ENCODE measurements around the gene SORCS2. TPM values are rescaled to one million over a fixed set of nuclear protein-coding genes. Genes with fewer than 3 reads are reported as not detected.

The SORCS2 gene
- total RNA-seq, 1 donor from 2014 or later: 5.2 TPM

DNA sequence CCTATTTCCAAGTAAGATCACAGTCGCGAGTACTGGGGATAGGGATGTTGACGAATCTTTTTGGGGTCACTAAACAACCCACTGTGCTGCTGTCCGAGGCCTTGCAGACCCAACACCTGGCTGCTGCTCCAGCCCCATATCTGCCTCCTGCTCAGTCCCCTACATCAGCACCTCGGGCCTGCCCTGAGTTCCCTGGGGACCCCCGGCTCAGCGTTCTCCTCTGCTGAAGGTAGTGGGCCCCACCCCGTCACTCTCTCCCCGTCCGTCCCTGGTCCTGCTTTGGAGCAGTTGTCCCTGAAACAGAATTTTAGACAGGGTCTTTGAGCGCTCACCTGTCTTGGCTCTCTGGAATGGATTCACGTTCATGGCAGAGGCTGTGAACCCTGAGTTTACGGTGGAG lies 444.8 kb downstream of the SORCS2 start:
- Histone ChIP-seq H3K4me2 (no peak overlapping the region), H3K4me3 (no peak overlapping the region), H3K27ac (no peak overlapping the region), H3F3A (ENCODE audit: low read depth) (peaks cover 7% of the 10 kb centered on the region), H2AFZ (replicated peaks) (no peak overlapping the region), H3K4me1 (peaks cover 14% of the 10 kb centered on the region), H4K20me1 (ENCODE audit: low read depth) (no peaks in the 10 kb centered on the region), H3K9me3 (ENCODE audit: low read depth) (no peaks in the 10 kb centered on the region), H3K79me2 (ENCODE audit: low read depth) (no peaks in the 10 kb centered on the region), H3K36me3 (no peaks in the 10 kb centered on the region), H3K27me3 (no peaks in the 10 kb centered on the region), H3K9ac (no peak overlapping the region)
- DNase-seq (ENCODE audit: low spot score): no peak
- Mint-ChIP-seq H3K9me3 (peaks cover 8% of the 10 kb centered on the region), H3K36me3 (peaks cover 2% of the 10 kb centered on the region), H3K4me3 (no peak overlapping the region), H3K4me1 (peaks cover 5% of the 10 kb centered on the region), H3K27ac (no peak overlapping the region), H3K27me3 (ENCODE audit: insufficient read depth, low read depth) (peaks cover 9% of the 10 kb centered on the region)
- TF ChIP-seq, protein P1, sequence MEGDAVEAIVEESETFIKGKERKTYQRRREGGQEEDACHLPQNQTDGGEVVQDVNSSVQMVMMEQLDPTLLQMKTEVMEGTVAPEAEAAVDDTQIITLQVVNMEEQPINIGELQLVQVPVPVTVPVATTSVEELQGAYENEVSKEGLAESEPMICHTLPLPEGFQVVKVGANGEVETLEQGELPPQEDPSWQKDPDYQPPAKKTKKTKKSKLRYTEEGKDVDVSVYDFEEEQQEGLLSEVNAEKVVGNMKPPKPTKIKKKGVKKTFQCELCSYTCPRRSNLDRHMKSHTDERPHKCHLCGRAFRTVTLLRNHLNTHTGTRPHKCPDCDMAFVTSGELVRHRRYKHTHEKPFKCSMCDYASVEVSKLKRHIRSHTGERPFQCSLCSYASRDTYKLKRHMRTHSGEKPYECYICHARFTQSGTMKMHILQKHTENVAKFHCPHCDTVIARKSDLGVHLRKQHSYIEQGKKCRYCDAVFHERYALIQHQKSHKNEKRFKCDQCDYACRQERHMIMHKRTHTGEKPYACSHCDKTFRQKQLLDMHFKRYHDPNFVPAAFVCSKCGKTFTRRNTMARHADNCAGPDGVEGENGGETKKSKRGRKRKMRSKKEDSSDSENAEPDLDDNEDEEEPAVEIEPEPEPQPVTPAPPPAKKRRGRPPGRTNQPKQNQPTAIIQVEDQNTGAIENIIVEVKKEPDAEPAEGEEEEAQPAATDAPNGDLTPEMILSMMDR (IDR thresholded peaks at IDR 0.05): no peak
- TF ChIP-seq EZH2phosphoT487 (IDR thresholded peaks at IDR 0.05) (no peak), EZH2 (IDR thresholded peaks at IDR 0.05) (no peak)

DNA sequence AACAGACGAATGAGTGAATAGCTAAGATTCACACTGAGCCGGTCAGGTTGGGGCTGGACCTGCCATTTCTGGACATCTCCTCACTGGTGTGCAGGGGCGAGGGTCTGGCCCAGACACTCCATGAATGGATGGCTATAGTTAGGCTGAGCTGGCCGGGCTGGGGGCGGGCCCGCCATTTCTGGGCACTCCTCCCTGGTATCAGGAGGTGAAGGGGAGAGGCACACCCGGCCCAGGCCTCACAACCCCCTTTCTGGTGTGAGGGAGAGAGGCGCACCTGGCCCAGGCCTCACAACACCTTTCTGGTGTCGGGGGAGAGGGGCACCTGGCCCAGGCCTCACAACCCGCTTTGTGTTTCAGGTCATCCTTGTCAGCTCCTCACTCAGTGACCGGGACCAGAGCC lies 445.6 kb downstream of the SORCS2 start:
- Histone ChIP-seq H3K4me1 (peaks cover 14% of the 10 kb centered on the region), H4K20me1 (ENCODE audit: low read depth) (no peaks in the 10 kb centered on the region), H2AFZ (replicated peaks) (no peak overlapping the region), H3K27me3 (no peaks in the 10 kb centered on the region), H3K9me3 (ENCODE audit: low read depth) (no peaks in the 10 kb centered on the region), H3F3A (ENCODE audit: low read depth) (peaks cover 7% of the 10 kb centered on the region), H3K4me3 (no peak overlapping the region), H3K4me2 (no peak overlapping the region), H3K9ac (no peak overlapping the region), H3K36me3 (no peaks in the 10 kb centered on the region), H3K27ac (no peak overlapping the region), H3K79me2 (ENCODE audit: low read depth) (no peaks in the 10 kb centered on the region)
- TF ChIP-seq EZH2 (IDR thresholded peaks at IDR 0.05): no peak
- TF ChIP-seq EZH2phosphoT487 (IDR thresholded peaks at IDR 0.05): no peak
- TF ChIP-seq, protein P1 (IDR thresholded peaks at IDR 0.05): no peak
- peaks cover 2% of the 10 kb centered on the region for H3K36me3 Mint-ChIP-seq
- DNase-seq (ENCODE audit: low spot score): no peak
- H3K4me1 Mint-ChIP-seq: peaks cover 13% of the 10 kb centered on the region
- H3K27me3 Mint-ChIP-seq (ENCODE audit: insufficient read depth, low read depth): peaks cover 7% of the 10 kb centered on the region
- H3K9me3 Mint-ChIP-seq: peaks cover 8% of the 10 kb centered on the region
- no peak overlapping the region for H3K4me3 Mint-ChIP-seq
- H3K27ac Mint-ChIP-seq: no peak overlapping the region

DNA sequence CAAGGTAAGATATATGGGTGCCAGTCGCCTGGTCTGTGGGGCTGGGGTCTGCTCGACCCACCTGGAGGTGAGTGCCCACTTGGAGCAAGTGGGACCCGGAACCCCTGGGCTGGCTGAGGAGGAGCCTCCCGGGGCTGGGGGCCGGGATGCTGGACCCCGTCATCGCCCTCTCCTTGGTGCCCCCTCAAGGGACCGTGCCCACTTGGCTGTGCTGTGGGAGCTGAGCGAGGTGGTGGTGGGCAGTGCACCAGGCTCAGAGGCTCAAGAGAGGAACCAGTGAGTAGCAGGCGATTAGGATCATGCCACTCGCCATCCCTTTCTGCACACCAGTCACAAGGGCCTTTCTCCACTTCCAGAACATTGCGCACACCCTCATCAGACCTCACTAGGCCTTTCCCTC lies 446.2 kb downstream of the SORCS2 start:
- no peak for DNase-seq (ENCODE audit: low spot score)
- Histone ChIP-seq H3K27ac (no peak overlapping the region), H3K9me3 (ENCODE audit: low read depth) (no peaks in the 10 kb centered on the region), H3K9ac (no peak overlapping the region), H2AFZ (replicated peaks) (no peak overlapping the region), H3K27me3 (no peaks in the 10 kb centered on the region), H3F3A (ENCODE audit: low read depth) (peaks cover 7% of the 10 kb centered on the region), H3K36me3 (no peaks in the 10 kb centered on the region), H3K4me1 (peaks cover 14% of the 10 kb centered on the region), H3K79me2 (ENCODE audit: low read depth) (no peaks in the 10 kb centered on the region), H4K20me1 (ENCODE audit: low read depth) (no peaks in the 10 kb centered on the region), H3K4me2 (no peak overlapping the region), H3K4me3 (no peak overlapping the region)
- Mint-ChIP-seq H3K4me3 (no peak overlapping the region), H3K27ac (no peak overlapping the region), H3K27me3 (ENCODE audit: insufficient read depth, low read depth) (peaks cover 7% of the 10 kb centered on the region), H3K9me3 (peaks cover 8% of the 10 kb centered on the region), H3K36me3 (peaks cover 2% of the 10 kb centered on the region), H3K4me1 (peaks cover 18% of the 10 kb centered on the region)
- TF ChIP-seq, protein P1 (IDR thresholded peaks at IDR 0.05): no peak
- TF ChIP-seq EZH2 (IDR thresholded peaks at IDR 0.05) (no peak), EZH2phosphoT487 (IDR thresholded peaks at IDR 0.05) (no peak)

All from neural progenitor cell (in vitro differentiated cells).